SK-N-SH (cell line): ENCODE data around the gene C17orf113. TPM values are rescaled to one million over a fixed set of nuclear protein-coding genes. Genes with fewer than 3 reads are reported as not detected.

ENCODE experiments used
- CHD2 ChIP-seq: fragments of 150-350 bp; IDR thresholded peaks from 2 replicates; pipeline ENCODE4 v1.6.1; 2018; ENCODE audit warnings: low read length; ENCODE audit not compliant: partially characterized antibody
- EP300 ChIP-seq, 2 experiments: IDR thresholded peaks; 2 replicates each; pipeline versions ENCODE4 v1.4.0 to v1.6.1; 2012; ENCODE audit warnings: borderline replicate concordance in 1 of 2, low read depth in 1 of 2, low read length in 1 of 2
- EZH2phosphoT487 ChIP-seq: fragments of 200-600 bp; sonication (generic); IDR thresholded peaks from 2 replicates; pipeline ENCODE4 v1.6.1; 2017; ENCODE audit warnings: low read depth, mixed run types, mild to moderate bottlenecking, antibody characterized with exemption, moderate library complexity, borderline replicate concordance
- FOSL2 ChIP-seq: IDR thresholded peaks from 2 replicates; pipeline ENCODE4 v1.4.0; 2012; ENCODE audit warnings: low read depth, mild to moderate bottlenecking, moderate library complexity, borderline replicate concordance
- JUND ChIP-seq: IDR thresholded peaks from 2 replicates; pipeline ENCODE4 v1.4.0; 2012
- NFIC ChIP-seq: IDR thresholded peaks from 2 replicates; pipeline ENCODE4 v1.4.0; 2012; ENCODE audit warnings: borderline replicate concordance
- NRF1 ChIP-seq: IDR thresholded peaks from 2 replicates; pipeline ENCODE4 v1.6.1; 2012; ENCODE audit warnings: low read depth, mild to moderate bottlenecking, low read length
- POLR2AphosphoS5 ChIP-seq: IDR thresholded peaks from 2 replicates; pipeline ENCODE4 v1.6.1; 2012; ENCODE audit warnings: low read depth, low read length
- RAD21 ChIP-seq: IDR thresholded peaks from 2 replicates; pipeline ENCODE4 v1.6.1; 2012; ENCODE audit warnings: mild to moderate bottlenecking, low read length
- RFX5 ChIP-seq: IDR thresholded peaks from 2 replicates; pipeline ENCODE4 v1.6.1; 2012; ENCODE audit warnings: mild to moderate bottlenecking, improper control_type of control experiment, low read length
- SMC3 ChIP-seq: IDR thresholded peaks from 2 replicates; pipeline ENCODE4 v1.6.1; 2012; ENCODE audit warnings: low read depth, low read length, improper control_type of control experiment
- TAF1 ChIP-seq: IDR thresholded peaks from 2 replicates; pipeline ENCODE4 v1.6.1; 2012; ENCODE audit warnings: low read depth, mild to moderate bottlenecking, low read length, moderate library complexity, borderline replicate concordance
- USF1 ChIP-seq: IDR thresholded peaks from 2 replicates; pipeline ENCODE4 v1.4.0; 2012; ENCODE audit warnings: low read depth, borderline replicate concordance
- YY1 ChIP-seq: IDR thresholded peaks from 2 replicates; pipeline ENCODE4 v1.4.0; 2012; ENCODE audit warnings: low read depth, mild to moderate bottlenecking
- polyA plus RNA-seq, 3 experiments: library from polyadenylated mRNA; depleted of rRNA; stranded (reverse); fragments of >200 nt; gene quantifications; 2 replicates each; pipeline ENCODE4 v1.2.3, GENCODE V29; 2012
- TF ChIP-seq, protein P1 (sequence below): fragments of 200-600 bp; sonication (generic); IDR thresholded peaks from 2 replicates; pipeline ENCODE4 v1.6.1; 2017; ENCODE audit warnings: antibody characterized with exemption, mild to moderate bottlenecking, moderate library complexity
- TF ChIP-seq, protein P2 (sequence below): IDR thresholded peaks from 2 replicates; pipeline ENCODE4 v1.4.0; 2012; ENCODE audit warnings: low read depth, borderline replicate concordance
- TF ChIP-seq, protein P3 (sequence below): fragments of 150-350 bp; IDR thresholded peaks from 2 replicates; pipeline ENCODE4 v1.6.1; 2017; ENCODE audit warnings: antibody characterized with exemption, low read length, low read depth, borderline replicate concordance
- TF ChIP-seq, protein P4 (sequence below): IDR thresholded peaks from 2 replicates; pipeline ENCODE4 v1.4.0; 2012; ENCODE audit warnings: low read depth

Gene C17orf113
- polyA plus RNA-seq, 1 of the 3 experiments (the other 2 are of a cell fraction) = 0.44 TPM

GRCh38 chr17:42016941-42017865 lies 33.2 kb downstream of the C17orf113 start, which contains the start of gene DNAJC7 (continued):
- TF ChIP-seq SMC3 (no peak), POLR2AphosphoS5 (peak; percentile 87), NFIC (no peak), USF1 (no peak; the same call in 1 of the 2 replicates), RAD21 (no peak), FOSL2 (no peak), CHD2 (peak; percentile 46), YY1 (peak; percentile 98), TAF1 (peak; percentile 98), JUND (no peak), NRF1 (0 out of 2 replicates have a peak, but pooled peaks have one; percentile 2), RFX5 (no peak), EZH2phosphoT487 (no peak), EP300 (IDR thresholded peaks at IDR 0.05; ENCODE audit: borderline replicate concordance in 1 of 2, low read depth in 1 of 2, low read length in 1 of 2) (peak; percentile 28 to 34; a peak in 2 of 4 replicates)
- TF ChIP-seq, protein P1, sequence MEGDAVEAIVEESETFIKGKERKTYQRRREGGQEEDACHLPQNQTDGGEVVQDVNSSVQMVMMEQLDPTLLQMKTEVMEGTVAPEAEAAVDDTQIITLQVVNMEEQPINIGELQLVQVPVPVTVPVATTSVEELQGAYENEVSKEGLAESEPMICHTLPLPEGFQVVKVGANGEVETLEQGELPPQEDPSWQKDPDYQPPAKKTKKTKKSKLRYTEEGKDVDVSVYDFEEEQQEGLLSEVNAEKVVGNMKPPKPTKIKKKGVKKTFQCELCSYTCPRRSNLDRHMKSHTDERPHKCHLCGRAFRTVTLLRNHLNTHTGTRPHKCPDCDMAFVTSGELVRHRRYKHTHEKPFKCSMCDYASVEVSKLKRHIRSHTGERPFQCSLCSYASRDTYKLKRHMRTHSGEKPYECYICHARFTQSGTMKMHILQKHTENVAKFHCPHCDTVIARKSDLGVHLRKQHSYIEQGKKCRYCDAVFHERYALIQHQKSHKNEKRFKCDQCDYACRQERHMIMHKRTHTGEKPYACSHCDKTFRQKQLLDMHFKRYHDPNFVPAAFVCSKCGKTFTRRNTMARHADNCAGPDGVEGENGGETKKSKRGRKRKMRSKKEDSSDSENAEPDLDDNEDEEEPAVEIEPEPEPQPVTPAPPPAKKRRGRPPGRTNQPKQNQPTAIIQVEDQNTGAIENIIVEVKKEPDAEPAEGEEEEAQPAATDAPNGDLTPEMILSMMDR = 0 out of 2 replicates have a peak, but pooled peaks have one; percentile 9
- TF ChIP-seq, protein P2, sequence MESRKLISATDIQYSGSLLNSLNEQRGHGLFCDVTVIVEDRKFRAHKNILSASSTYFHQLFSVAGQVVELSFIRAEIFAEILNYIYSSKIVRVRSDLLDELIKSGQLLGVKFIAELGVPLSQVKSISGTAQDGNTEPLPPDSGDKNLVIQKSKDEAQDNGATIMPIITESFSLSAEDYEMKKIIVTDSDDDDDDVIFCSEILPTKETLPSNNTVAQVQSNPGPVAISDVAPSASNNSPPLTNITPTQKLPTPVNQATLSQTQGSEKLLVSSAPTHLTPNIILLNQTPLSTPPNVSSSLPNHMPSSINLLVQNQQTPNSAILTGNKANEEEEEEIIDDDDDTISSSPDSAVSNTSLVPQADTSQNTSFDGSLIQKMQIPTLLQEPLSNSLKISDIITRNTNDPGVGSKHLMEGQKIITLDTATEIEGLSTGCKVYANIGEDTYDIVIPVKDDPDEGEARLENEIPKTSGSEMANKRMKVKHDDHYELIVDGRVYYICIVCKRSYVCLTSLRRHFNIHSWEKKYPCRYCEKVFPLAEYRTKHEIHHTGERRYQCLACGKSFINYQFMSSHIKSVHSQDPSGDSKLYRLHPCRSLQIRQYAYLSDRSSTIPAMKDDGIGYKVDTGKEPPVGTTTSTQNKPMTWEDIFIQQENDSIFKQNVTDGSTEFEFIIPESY = 0 out of 2 replicates have a peak, but pooled peaks have one; percentile 44
- TF ChIP-seq, protein P3, sequence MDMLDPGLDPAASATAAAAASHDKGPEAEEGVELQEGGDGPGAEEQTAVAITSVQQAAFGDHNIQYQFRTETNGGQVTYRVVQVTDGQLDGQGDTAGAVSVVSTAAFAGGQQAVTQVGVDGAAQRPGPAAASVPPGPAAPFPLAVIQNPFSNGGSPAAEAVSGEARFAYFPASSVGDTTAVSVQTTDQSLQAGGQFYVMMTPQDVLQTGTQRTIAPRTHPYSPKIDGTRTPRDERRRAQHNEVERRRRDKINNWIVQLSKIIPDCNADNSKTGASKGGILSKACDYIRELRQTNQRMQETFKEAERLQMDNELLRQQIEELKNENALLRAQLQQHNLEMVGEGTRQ = 0 out of 2 replicates have a peak, but pooled peaks have one; percentile 11
- TF ChIP-seq, protein P4, sequence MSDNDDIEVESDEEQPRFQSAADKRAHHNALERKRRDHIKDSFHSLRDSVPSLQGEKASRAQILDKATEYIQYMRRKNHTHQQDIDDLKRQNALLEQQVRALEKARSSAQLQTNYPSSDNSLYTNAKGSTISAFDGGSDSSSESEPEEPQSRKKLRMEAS = peak; percentile 66
